Smooth muscle cell (in vitro differentiated cells): ENCODE measurements around the gene WNT3A. TPM values are rescaled to one million over a fixed set of nuclear protein-coding genes. Genes with fewer than 3 reads are reported as not detected.

Experiments
- DNase-seq: peaks from one replicate; lab custom pipeline; 2025; ENCODE audit not compliant: unreplicated experiment; lab: John Stamatoyannopoulos, UW
- H2AFZ ChIP-seq: fragments of 200-600 bp; sonication (generic); 2 replicates; pipeline ENCODE4 v1.6.0; 2016; ENCODE audit warnings: antibody characterized with exemption, low read depth, mild to moderate bottlenecking
- H3F3A ChIP-seq: fragments of 200-600 bp; sonication (generic); 2 replicates; pipeline ENCODE4 v1.6.0; 2017; ENCODE audit warnings: antibody characterized with exemption, low read depth
- H3K27ac ChIP-seq: fragments of 200-600 bp; sonication (generic); 2 replicates; pipeline ENCODE4 v1.5.1; 2016; ENCODE audit warnings: low read depth, mild to moderate bottlenecking
- H3K27me3 ChIP-seq: fragments of 200-600 bp; sonication (generic); 2 replicates; pipeline ENCODE4 v1.6.1; 2016; ENCODE audit warnings: low read depth, mild to moderate bottlenecking
- H3K36me3 ChIP-seq: fragments of 200-600 bp; sonication (generic); 2 replicates; pipeline ENCODE4 v1.5.1; 2016; ENCODE audit warnings: low read depth
- H3K4me1 ChIP-seq: fragments of 200-600 bp; sonication (generic); 2 replicates; pipeline ENCODE4 v1.5.1; 2016; ENCODE audit warnings: low read depth
- H3K4me2 ChIP-seq: fragments of 200-600 bp; sonication (generic); 2 replicates; pipeline ENCODE4 v1.6.0; 2016; ENCODE audit warnings: mild to moderate bottlenecking
- H3K4me3 ChIP-seq: fragments of 200-600 bp; sonication (generic); 2 replicates; pipeline ENCODE4 v1.5.1; 2016; ENCODE audit warnings: mild to moderate bottlenecking
- H3K79me2 ChIP-seq: fragments of 200-600 bp; sonication (generic); 2 replicates; pipeline ENCODE4 v1.6.0; 2016; ENCODE audit warnings: low read depth, mild to moderate bottlenecking
- H3K9ac ChIP-seq: fragments of 200-600 bp; sonication (generic); 2 replicates; pipeline ENCODE4 v1.6.0; 2016; ENCODE audit warnings: low read depth
- H3K9me3 ChIP-seq: fragments of 200-600 bp; sonication (generic); replicated peaks from 2 replicates; pipeline ENCODE4 v1.5.1; 2016; ENCODE audit warnings: low read depth
- H4K20me1 ChIP-seq: fragments of 200-600 bp; sonication (generic); 2 replicates; pipeline ENCODE4 v1.6.0; 2016; ENCODE audit warnings: low read depth
- WGBS: methylation state at CpG from one replicate; pipeline ENCODE4 v1.1.7; 2016; ENCODE audit warnings: low lambda C conversion rate; 5-methylcytosine and 5-hydroxymethylcytosine counted together
- polyA plus RNA-seq: library from polyadenylated mRNA; unstranded; fragments of >200 nt; fragmentation: Nextera tagmentation; extraction: Ambion mirVana; gene quantifications from 2 replicates; pipeline ENCODE4 v1.2.1, GENCODE V29; 2016
- total RNA-seq: library from RNA; depleted of rRNA; stranded (reverse); fragments of >200 nt; gene quantifications from 2 replicates; pipeline ENCODE4 v1.2.3, GENCODE V29; 2014
- TF ChIP-seq, protein P1 (sequence below): fragments of 200-600 bp; sonication (generic); IDR thresholded peaks from 2 replicates; pipeline ENCODE4 v1.5.1; 2017; ENCODE audit warnings: borderline replicate concordance, mild to moderate bottlenecking, antibody characterized with exemption; ENCODE audit not compliant: insufficient read depth, poor library complexity, severe bottlenecking

Gene WNT3A
- total and polyA plus RNA-seq, 2 experiments from 2014 or later, result 0.13 TPM; not detected in 1

DNA sequence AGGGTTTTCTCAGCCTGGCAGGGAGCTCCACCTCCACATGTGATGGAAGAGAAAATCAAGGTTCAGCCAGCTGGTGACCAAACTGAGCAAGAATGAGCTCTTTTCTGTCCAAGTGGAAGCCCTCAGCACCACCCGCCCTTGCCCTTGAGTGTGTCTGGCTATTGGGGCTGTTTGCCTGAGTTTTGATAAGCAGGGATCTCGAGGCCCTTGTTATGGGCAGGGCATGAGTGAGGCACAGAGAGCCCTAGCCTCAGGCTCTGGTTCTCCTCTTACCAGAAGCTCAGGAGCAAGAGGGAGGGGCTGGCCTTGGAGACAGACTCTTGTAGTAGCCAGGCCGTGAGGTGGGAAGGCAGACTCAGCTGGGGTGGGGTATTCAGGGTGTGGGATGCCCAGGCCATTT, 38.2 kb downstream of the WNT3A start:
- Histone ChIP-seq H3K9me3 (no peaks in the 10 kb centered on the region), H3K4me1 (no peaks in the 10 kb centered on the region), H3K9ac (no peak overlapping the region), H4K20me1 (no peaks in the 10 kb centered on the region), H2AFZ (no peak overlapping the region), H3F3A (no peaks in the 10 kb centered on the region), H3K4me2 (no peak overlapping the region), H3K36me3 (no peaks in the 10 kb centered on the region), H3K4me3 (no peak overlapping the region), H3K79me2 (no peaks in the 10 kb centered on the region), H3K27me3 (peaks cover 19% of the 10 kb centered on the region), H3K27ac (no peak overlapping the region)
- TF ChIP-seq, protein P1, sequence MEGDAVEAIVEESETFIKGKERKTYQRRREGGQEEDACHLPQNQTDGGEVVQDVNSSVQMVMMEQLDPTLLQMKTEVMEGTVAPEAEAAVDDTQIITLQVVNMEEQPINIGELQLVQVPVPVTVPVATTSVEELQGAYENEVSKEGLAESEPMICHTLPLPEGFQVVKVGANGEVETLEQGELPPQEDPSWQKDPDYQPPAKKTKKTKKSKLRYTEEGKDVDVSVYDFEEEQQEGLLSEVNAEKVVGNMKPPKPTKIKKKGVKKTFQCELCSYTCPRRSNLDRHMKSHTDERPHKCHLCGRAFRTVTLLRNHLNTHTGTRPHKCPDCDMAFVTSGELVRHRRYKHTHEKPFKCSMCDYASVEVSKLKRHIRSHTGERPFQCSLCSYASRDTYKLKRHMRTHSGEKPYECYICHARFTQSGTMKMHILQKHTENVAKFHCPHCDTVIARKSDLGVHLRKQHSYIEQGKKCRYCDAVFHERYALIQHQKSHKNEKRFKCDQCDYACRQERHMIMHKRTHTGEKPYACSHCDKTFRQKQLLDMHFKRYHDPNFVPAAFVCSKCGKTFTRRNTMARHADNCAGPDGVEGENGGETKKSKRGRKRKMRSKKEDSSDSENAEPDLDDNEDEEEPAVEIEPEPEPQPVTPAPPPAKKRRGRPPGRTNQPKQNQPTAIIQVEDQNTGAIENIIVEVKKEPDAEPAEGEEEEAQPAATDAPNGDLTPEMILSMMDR, result no peak
- 58% methylated on average over 3 of the region's 3 CpGs for WGBS
- no peak for DNase-seq

DNA sequence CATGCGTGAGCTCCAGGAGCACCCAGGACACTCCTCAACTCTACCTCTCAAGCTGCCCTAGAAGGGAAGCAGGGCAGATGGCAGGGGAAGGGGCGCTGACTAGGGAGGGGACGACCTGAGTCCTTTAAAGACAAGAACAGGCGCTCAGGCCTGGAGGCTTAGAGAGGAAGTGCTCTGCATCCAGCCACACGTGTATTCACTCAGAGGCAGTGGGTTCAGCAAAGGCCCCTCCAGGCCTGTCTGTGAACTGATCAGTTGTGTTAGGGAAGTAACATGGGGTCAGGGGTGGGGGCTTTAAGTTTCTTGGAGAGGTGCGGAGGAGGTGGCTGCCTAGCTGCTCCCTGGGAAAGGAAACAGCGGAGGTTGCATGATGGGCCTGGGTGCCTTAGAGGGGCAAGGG, 38.6 kb downstream of the WNT3A start:
- Histone ChIP-seq H3K27me3 (peaks cover 18% of the 10 kb centered on the region), H3K9me3 (no peaks in the 10 kb centered on the region), H3K4me1 (no peaks in the 10 kb centered on the region), H3K9ac (no peak overlapping the region), H2AFZ (no peak overlapping the region), H3F3A (no peaks in the 10 kb centered on the region), H3K4me2 (no peak overlapping the region), H3K4me3 (no peak overlapping the region), H3K27ac (no peak overlapping the region), H4K20me1 (no peaks in the 10 kb centered on the region), H3K36me3 (no peaks in the 10 kb centered on the region), H3K79me2 (no peaks in the 10 kb centered on the region)
- WGBS, result 80% methylated on average over 7 of the region's 7 CpGs
- TF ChIP-seq, protein P1, result no peak
- DNase-seq, result no peak

- Histone ChIP-seq H3K9me3 (no peaks in the 10 kb centered on the region), H3K4me3 (no peak overlapping the region), H3K4me1 (no peaks in the 10 kb centered on the region), H2AFZ (no peak overlapping the region), H3F3A (no peaks in the 10 kb centered on the region), H3K27ac (no peak overlapping the region), H3K79me2 (no peaks in the 10 kb centered on the region), H3K9ac (no peak overlapping the region), H4K20me1 (no peaks in the 10 kb centered on the region), H3K36me3 (no peaks in the 10 kb centered on the region), H3K27me3 (peaks cover 18% of the 10 kb centered on the region), H3K4me2 (no peak overlapping the region)
- no peak for DNase-seq
- WGBS, result 86% methylated on average over 9 of the region's 9 CpGs
- TF ChIP-seq, protein P1, result no peak
Measured at GRCh38 chr1:228045871-228046270, 39.1 kb downstream of the WNT3A start.

GRCh38 chr1:228046421-228047182, 39.8 kb downstream of the WNT3A start:
- H3K27me3 ChIP-seq, result peaks cover 13% of the 10 kb centered on the region
- H3K36me3 ChIP-seq, result no peaks in the 10 kb centered on the region
- no peak overlapping the region for H3K9ac ChIP-seq
- H3K9me3 ChIP-seq, result no peaks in the 10 kb centered on the region
- H3K4me3 ChIP-seq, result no peak overlapping the region
- no peaks in the 10 kb centered on the region for H3K79me2 ChIP-seq
- DNase-seq, result no peak
- no peaks in the 10 kb centered on the region for H3F3A ChIP-seq
- TF ChIP-seq, protein P1, result no peak
- H4K20me1 ChIP-seq, result no peaks in the 10 kb centered on the region
- no peaks in the 10 kb centered on the region for H3K4me1 ChIP-seq
- H3K27ac ChIP-seq, result no peak overlapping the region
- H3K4me2 ChIP-seq, result no peak overlapping the region
- 95% methylated on average over 8 of the region's 8 CpGs for WGBS
- H2AFZ ChIP-seq, result no peak overlapping the region
